ENCODE measurements around the gene S100A10. TPM values are rescaled to one million over a fixed set of nuclear protein-coding genes. Genes with fewer than 3 reads are reported as not detected.

S100A10 gene
- total RNA-seq, 1 experiment from 2014 or later = 161 TPM

DNA sequence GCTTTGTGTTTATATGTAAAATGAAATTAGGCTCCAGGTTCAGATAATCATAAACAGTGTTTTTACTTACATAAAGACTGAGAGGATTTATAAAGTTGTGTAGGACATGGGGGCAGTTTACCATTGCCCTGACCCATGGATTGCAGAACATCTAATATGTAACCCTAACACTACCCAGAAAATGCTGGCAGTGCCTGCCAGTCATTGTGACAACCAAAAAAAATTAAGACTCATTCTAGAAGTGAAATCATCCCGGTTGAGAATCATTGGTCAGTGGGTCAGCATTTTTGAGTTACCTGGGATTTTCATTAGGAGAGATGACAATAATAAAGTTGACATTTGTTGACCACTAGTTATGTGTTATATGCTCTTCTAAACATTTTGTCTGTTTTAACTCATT, 53.1 kb downstream of the S100A10 start (continued):
- TF ChIP-seq, protein P1, sequence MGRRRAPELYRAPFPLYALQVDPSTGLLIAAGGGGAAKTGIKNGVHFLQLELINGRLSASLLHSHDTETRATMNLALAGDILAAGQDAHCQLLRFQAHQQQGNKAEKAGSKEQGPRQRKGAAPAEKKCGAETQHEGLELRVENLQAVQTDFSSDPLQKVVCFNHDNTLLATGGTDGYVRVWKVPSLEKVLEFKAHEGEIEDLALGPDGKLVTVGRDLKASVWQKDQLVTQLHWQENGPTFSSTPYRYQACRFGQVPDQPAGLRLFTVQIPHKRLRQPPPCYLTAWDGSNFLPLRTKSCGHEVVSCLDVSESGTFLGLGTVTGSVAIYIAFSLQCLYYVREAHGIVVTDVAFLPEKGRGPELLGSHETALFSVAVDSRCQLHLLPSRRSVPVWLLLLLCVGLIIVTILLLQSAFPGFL (CRISPR knock-in tag; IDR thresholded peaks at IDR 0.05; ENCODE audit: borderline replicate concordance) = no peak
- TF ChIP-seq ZNF121 (CRISPR knock-in tag; IDR thresholded peaks at IDR 0.05) (no peak), ZNF263 (CRISPR knock-in tag; IDR thresholded peaks at IDR 0.05; ENCODE audit: low read depth) (no peak), ZBTB21 (CRISPR knock-in tag; IDR thresholded peaks at IDR 0.05; ENCODE audit: borderline replicate concordance) (no peak), PRRX2 (CRISPR knock-in tag; IDR thresholded peaks at IDR 0.05) (no peak)
- TF ChIP-seq, protein P2, sequence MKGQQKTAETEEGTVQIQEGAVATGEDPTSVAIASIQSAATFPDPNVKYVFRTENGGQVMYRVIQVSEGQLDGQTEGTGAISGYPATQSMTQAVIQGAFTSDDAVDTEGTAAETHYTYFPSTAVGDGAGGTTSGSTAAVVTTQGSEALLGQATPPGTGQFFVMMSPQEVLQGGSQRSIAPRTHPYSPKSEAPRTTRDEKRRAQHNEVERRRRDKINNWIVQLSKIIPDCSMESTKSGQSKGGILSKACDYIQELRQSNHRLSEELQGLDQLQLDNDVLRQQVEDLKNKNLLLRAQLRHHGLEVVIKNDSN (CRISPR knock-in tag; IDR thresholded peaks at IDR 0.05) = no peak

DNA sequence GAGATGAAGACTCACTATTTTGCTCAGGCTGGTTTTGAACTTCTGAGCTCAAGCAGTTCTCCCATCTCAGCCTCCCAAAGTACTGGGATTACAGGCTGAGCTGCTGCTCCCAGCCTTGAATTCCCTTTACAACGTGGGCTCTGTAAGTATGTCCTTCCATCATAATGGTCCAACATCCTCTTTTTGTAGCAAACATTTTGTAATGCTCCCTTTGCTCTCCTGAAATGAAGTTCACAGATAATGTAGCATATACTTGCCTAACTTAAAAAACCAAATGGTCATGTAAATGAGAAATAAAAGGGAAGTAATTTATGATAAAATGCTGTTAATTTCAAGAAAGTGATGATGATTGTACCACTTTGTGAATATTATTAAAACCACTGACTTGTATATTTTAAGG, 53.9 kb downstream of the S100A10 start:
- peaks cover 10% of the 10 kb centered on the region for H3K4me1 Mint-ChIP-seq
- no peak for TF ChIP-seq ZNF121 (CRISPR knock-in tag; IDR thresholded peaks at IDR 0.05)
- TF ChIP-seq TCF7 (CRISPR knock-in tag; IDR thresholded peaks at IDR 0.05; ENCODE audit: low read depth) = no peak
- TF ChIP-seq, protein P3, sequence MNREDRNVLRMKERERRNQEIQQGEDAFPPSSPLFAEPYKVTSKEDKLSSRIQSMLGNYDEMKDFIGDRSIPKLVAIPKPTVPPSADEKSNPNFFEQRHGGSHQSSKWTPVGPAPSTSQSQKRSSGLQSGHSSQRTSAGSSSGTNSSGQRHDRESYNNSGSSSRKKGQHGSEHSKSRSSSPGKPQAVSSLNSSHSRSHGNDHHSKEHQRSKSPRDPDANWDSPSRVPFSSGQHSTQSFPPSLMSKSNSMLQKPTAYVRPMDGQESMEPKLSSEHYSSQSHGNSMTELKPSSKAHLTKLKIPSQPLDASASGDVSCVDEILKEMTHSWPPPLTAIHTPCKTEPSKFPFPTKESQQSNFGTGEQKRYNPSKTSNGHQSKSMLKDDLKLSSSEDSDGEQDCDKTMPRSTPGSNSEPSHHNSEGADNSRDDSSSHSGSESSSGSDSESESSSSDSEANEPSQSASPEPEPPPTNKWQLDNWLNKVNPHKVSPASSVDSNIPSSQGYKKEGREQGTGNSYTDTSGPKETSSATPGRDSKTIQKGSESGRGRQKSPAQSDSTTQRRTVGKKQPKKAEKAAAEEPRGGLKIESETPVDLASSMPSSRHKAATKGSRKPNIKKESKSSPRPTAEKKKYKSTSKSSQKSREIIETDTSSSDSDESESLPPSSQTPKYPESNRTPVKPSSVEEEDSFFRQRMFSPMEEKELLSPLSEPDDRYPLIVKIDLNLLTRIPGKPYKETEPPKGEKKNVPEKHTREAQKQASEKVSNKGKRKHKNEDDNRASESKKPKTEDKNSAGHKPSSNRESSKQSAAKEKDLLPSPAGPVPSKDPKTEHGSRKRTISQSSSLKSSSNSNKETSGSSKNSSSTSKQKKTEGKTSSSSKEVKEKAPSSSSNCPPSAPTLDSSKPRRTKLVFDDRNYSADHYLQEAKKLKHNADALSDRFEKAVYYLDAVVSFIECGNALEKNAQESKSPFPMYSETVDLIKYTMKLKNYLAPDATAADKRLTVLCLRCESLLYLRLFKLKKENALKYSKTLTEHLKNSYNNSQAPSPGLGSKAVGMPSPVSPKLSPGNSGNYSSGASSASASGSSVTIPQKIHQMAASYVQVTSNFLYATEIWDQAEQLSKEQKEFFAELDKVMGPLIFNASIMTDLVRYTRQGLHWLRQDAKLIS (CRISPR knock-in tag; IDR thresholded peaks at IDR 0.05; ENCODE audit: borderline replicate concordance) = no peak
- no peak for TF ChIP-seq ZNF138 (CRISPR knock-in tag; conservative IDR thresholded peaks at IDR 0.05)
- TF ChIP-seq, protein P4, sequence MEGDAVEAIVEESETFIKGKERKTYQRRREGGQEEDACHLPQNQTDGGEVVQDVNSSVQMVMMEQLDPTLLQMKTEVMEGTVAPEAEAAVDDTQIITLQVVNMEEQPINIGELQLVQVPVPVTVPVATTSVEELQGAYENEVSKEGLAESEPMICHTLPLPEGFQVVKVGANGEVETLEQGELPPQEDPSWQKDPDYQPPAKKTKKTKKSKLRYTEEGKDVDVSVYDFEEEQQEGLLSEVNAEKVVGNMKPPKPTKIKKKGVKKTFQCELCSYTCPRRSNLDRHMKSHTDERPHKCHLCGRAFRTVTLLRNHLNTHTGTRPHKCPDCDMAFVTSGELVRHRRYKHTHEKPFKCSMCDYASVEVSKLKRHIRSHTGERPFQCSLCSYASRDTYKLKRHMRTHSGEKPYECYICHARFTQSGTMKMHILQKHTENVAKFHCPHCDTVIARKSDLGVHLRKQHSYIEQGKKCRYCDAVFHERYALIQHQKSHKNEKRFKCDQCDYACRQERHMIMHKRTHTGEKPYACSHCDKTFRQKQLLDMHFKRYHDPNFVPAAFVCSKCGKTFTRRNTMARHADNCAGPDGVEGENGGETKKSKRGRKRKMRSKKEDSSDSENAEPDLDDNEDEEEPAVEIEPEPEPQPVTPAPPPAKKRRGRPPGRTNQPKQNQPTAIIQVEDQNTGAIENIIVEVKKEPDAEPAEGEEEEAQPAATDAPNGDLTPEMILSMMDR (IDR thresholded peaks at IDR 0.05) = no peak
- TF ChIP-seq, protein P5, sequence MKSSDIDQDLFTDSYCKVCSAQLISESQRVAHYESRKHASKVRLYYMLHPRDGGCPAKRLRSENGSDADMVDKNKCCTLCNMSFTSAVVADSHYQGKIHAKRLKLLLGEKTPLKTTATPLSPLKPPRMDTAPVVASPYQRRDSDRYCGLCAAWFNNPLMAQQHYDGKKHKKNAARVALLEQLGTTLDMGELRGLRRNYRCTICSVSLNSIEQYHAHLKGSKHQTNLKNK (CRISPR knock-in tag; IDR thresholded peaks at IDR 0.05) = no peak
- TF ChIP-seq MYBL2 (CRISPR knock-in tag; IDR thresholded peaks at IDR 0.05) = no peak
- TF ChIP-seq CREB1 (CRISPR knock-in tag; IDR thresholded peaks at IDR 0.05) = no peak
- TF ChIP-seq, protein P6, sequence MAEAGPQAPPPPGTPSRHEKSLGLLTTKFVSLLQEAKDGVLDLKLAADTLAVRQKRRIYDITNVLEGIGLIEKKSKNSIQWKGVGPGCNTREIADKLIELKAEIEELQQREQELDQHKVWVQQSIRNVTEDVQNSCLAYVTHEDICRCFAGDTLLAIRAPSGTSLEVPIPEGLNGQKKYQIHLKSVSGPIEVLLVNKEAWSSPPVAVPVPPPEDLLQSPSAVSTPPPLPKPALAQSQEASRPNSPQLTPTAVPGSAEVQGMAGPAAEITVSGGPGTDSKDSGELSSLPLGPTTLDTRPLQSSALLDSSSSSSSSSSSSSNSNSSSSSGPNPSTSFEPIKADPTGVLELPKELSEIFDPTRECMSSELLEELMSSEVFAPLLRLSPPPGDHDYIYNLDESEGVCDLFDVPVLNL (CRISPR knock-in tag; IDR thresholded peaks at IDR 0.05; ENCODE audit: borderline replicate concordance, low read depth) = no peak
- no peak for TF ChIP-seq HMGA2 (CRISPR knock-in tag; IDR thresholded peaks at IDR 0.05)
- no peak overlapping the region for H3K4me3 Mint-ChIP-seq
- no peak for ATAC-seq
- POLR2A ChIA-PET = no interaction called here
- no peak for DNase-seq (ENCODE audit: low spot score)
- no peaks in the 10 kb centered on the region for H3K36me3 Mint-ChIP-seq
- H3K27me3 Mint-ChIP-seq (ENCODE audit: low read depth) = no peaks in the 10 kb centered on the region
- no peak overlapping the region for H3K27ac Mint-ChIP-seq
- CTCF ChIA-PET = interaction anchor here (1.0 to 2.6 kb wide), 5 partner anchors 29 to 65 kb away, joined by 4 to 12 read pairs (median 9); no protein-coding TSS in a partner anchor
- H3K9me3 Mint-ChIP-seq = no peaks in the 10 kb centered on the region

Measured in WTC11 (cell line).